Sigmoid colon (tissue), 7 donors: ENCODE data around the gene BBX. TPM values are rescaled to one million over a fixed set of nuclear protein-coding genes. Genes with fewer than 3 reads are reported as not detected.

Experiments used
- DNase-seq: peaks from one replicate; pipeline ENCODE4 v3.0.0-alpha.2; 2019
- H3K27ac ChIP-seq, 4 donors: fragments of 200-600 bp; sonication (generic); one replicate each; pipeline ENCODE4 v1.5.1; 2016 to 2019; ENCODE audit warnings: mild to moderate bottlenecking in 1 of 4
- H3K27me3 ChIP-seq, 3 donors: fragments of 200-600 bp; sonication (generic); one replicate each; pipeline ENCODE4 v1.5.1; 2019; ENCODE audit warnings: mild to moderate bottlenecking in 1 of 3
- H3K36me3 ChIP-seq, 4 donors: fragments of 200-600 bp; sonication (generic); one replicate each; pipeline ENCODE4 v1.5.1; 2016 to 2019
- H3K4me1 ChIP-seq, 4 donors: fragments of 200-600 bp; sonication (generic); one replicate each; pipeline ENCODE4 v1.5.1; 2017 to 2019
- H3K4me3 ChIP-seq, 4 donors: fragments of 200-600 bp; sonication (generic); one replicate each; pipeline ENCODE4 v1.5.1; 2017 to 2019; ENCODE audit warnings: mild to moderate bottlenecking in 2 of 4, moderate library complexity in 1 of 4
- H3K9me3 ChIP-seq, 4 donors: fragments of 200-600 bp in 3 of 4; sonication (generic) in 3 of 4; one replicate each; pipeline versions ENCODE4 v1.5.1 to v1.6.1; 2013 to 2019
- CTCF ChIP-seq, 4 experiments: fragments of 450-650 bp in 3 of 4; fragments of 200-600 bp in 1 of 4; IDR thresholded peaks; one replicate each; pipeline ENCODE4 v1.5.1; 2016 to 2019; ENCODE audit warnings: antibody characterized with exemption in 4 of 4, mild to moderate bottlenecking in 3 of 4, moderate library complexity in 2 of 4
- EP300 ChIP-seq, 4 donors: sonication (generic); formaldehyde crosslinking; IDR thresholded peaks; one replicate each; pipeline ENCODE4 v1.6.1; 2017; ENCODE audit warnings: antibody characterized with exemption in 4 of 4
- POLR2A ChIP-seq, 2 donors: fragments of 450-650 bp; IDR thresholded peaks; one replicate each; pipeline ENCODE4 v1.6.1; 2016; ENCODE audit warnings: antibody characterized with exemption in 2 of 2, mild to moderate bottlenecking in 2 of 2, moderate library complexity in 2 of 2
- POLR2AphosphoS5 ChIP-seq, 4 donors: sonication (generic); formaldehyde crosslinking; IDR thresholded peaks; one replicate each; pipeline ENCODE4 v1.6.1; 2017; ENCODE audit warnings: antibody characterized with exemption in 4 of 4
- WGBS, 2 donors: extraction: QIAGEN DNeasy Blood & Tissue Kit; methylation state at CpG; one replicate each; pipeline ENCODE4 v1.1.7; 2013; 5-methylcytosine and 5-hydroxymethylcytosine counted together
- intact Hi-C: fragments of 100-400 bp; cut with DNase I; formaldehyde crosslinking; loops from one replicate; pipeline ENCODE4 v1.15.1; 2023
- polyA plus RNA-seq, 3 donors: library from polyadenylated mRNA; stranded (reverse); fragments of 200-250 nt; gene quantifications; one replicate each; pipeline ENCODE4 v1.2.3, GENCODE V29; 2013
- total RNA-seq, 4 donors: library from RNA; depleted of rRNA; stranded (reverse); fragments of >200 nt; gene quantifications; one replicate each; pipeline ENCODE4 v1.1.0, GENCODE V29; 2016
- donor health status: healthy with polysubstance abuse.
- donor health status: Bipolar disorder and iron deficiency.
- donor health status: healthy.

BBX gene
- total and polyA plus RNA-seq, 7 donors = 3.0 to 93.3 (median 71.1) TPM

GRCh38 chr3:107775974-107776373, 253.2 kb downstream of the BBX start:
- TF ChIP-seq EP300 (IDR thresholded peaks at IDR 0.05) = no peak
- TF ChIP-seq POLR2A (IDR thresholded peaks at IDR 0.05) = no peak
- TF ChIP-seq CTCF (IDR thresholded peaks at IDR 0.05) = no peak
- 93 to 96% methylated on average over 1 of the region's 1 CpG for WGBS, 2 donors
- no peak overlapping the region for H3K27ac ChIP-seq
- no peaks in the 10 kb centered on the region for H3K4me1 ChIP-seq
- DNase-seq = no peak
- peaks cover 0 to 64% (median 9%) of the 10 kb centered on the region in 4 donors for H3K36me3 ChIP-seq
- H3K4me3 ChIP-seq = no peak overlapping the region
- H3K27me3 ChIP-seq = no peaks in the 10 kb centered on the region
- intact Hi-C loops = no loop called here
- no peaks in the 10 kb centered on the region for H3K9me3 ChIP-seq

GRCh38 chr3:107781253-107781652, 258.5 kb downstream of the BBX start:
- intact Hi-C loops = no loop called here
- 97 to 99% methylated on average over 1 of the region's 1 CpG for WGBS, 2 donors
- Histone ChIP-seq H3K36me3 (peaks cover 0 to 52% (median 7%) of the 10 kb centered on the region in 4 donors), H3K4me1 (no peaks in the 10 kb centered on the region), H3K9me3 (no peaks in the 10 kb centered on the region), H3K4me3 (no peak overlapping the region), H3K27me3 (no peaks in the 10 kb centered on the region), H3K27ac (no peak overlapping the region)
- DNase-seq = no peak
- no peak for TF ChIP-seq POLR2A (IDR thresholded peaks at IDR 0.05)
- TF ChIP-seq EP300 (IDR thresholded peaks at IDR 0.05) = no peak
- TF ChIP-seq POLR2AphosphoS5 (IDR thresholded peaks at IDR 0.05) = no peak
- TF ChIP-seq CTCF (IDR thresholded peaks at IDR 0.05) = no peak

- Histone ChIP-seq H3K27me3 (no peaks in the 10 kb centered on the region), H3K36me3 (peaks cover 0 to 50% (median 7%) of the 10 kb centered on the region in 4 donors), H3K27ac (no peak overlapping the region), H3K4me1 (no peaks in the 10 kb centered on the region), H3K4me3 (no peak overlapping the region), H3K9me3 (no peaks in the 10 kb centered on the region)
- intact Hi-C loops = no loop called here
- TF ChIP-seq POLR2AphosphoS5 (IDR thresholded peaks at IDR 0.05) (no peak), CTCF (IDR thresholded peaks at IDR 0.05) (no peak), POLR2A (IDR thresholded peaks at IDR 0.05) (no peak), EP300 (IDR thresholded peaks at IDR 0.05) (no peak)
- 93 to 98% methylated on average over 2 of the region's 2 CpGs for WGBS, 2 donors
- DNase-seq = no peak
These were observed 259.3 kb downstream of the BBX start for GRCh38 chr3:107782054-107782453.

- Histone ChIP-seq H3K4me3 (no peak overlapping the region), H3K36me3 (peaks cover 0 to 26% (median 0%) of the 10 kb centered on the region in 4 donors)
- TF ChIP-seq CTCF (IDR thresholded peaks at IDR 0.05) (no peak), POLR2AphosphoS5 (IDR thresholded peaks at IDR 0.05) (no peak), POLR2A (IDR thresholded peaks at IDR 0.05) (no peak), EP300 (IDR thresholded peaks at IDR 0.05) (no peak)
These were observed 267.9 kb downstream of the BBX start for GRCh38 chr3:107790612-107791011.

GRCh38 chr3:107791027-107791426, 268.3 kb downstream of the BBX start:
- Histone ChIP-seq H3K36me3 (peaks cover 0 to 26% (median 0%) of the 10 kb centered on the region in 4 donors), H3K9me3 (no peaks in the 10 kb centered on the region), H3K27ac (no peak overlapping the region), H3K27me3 (no peaks in the 10 kb centered on the region), H3K4me3 (no peak overlapping the region), H3K4me1 (no peaks in the 10 kb centered on the region)
- DNase-seq = no peak
- TF ChIP-seq EP300 (IDR thresholded peaks at IDR 0.05) = no peak
- no peak for TF ChIP-seq POLR2A (IDR thresholded peaks at IDR 0.05)
- no peak for TF ChIP-seq CTCF (IDR thresholded peaks at IDR 0.05)
- no peak for TF ChIP-seq POLR2AphosphoS5 (IDR thresholded peaks at IDR 0.05)
- intact Hi-C loops = no loop called here
- 87 to 89% methylated on average over 1 of the region's 1 CpG for WGBS, 2 donors

More at GRCh38 chr3:107790612-107791011, 267.9 kb downstream of the BBX start:
- intact Hi-C loops = no loop called here
- Histone ChIP-seq H3K4me1 (no peaks in the 10 kb centered on the region), H3K9me3 (no peaks in the 10 kb centered on the region), H3K27ac (no peak overlapping the region), H3K27me3 (no peaks in the 10 kb centered on the region)
- WGBS, 2 donors = 94 to 95% methylated on average over 6 of the region's 6 CpGs
- no peak for DNase-seq
